HG03558 (cell line): Measurements from ENCODE around the gene CECR2.

Experiments
- ATAC-seq: cut with Tn5 transposase; IDR thresholded peaks from one replicate; pipeline ENCODE4 v1.9.1; 2021; ENCODE audit warnings: moderate number of reproducible peaks; ENCODE audit not compliant: unreplicated experiment; ENCODE audit errors: extremely low read depth

The CECR2 gene

GRCh38 chr22:17589810-17590375 is 220.6 kb downstream of the CECR2 start:
- ATAC-seq, result no peak

- ATAC-seq, result no peak
Measured at GRCh38 chr22:17590586-17590985, 221.3 kb downstream of the CECR2 start.

- ATAC-seq, result no peak
Measured at GRCh38 chr22:17592201-17592600, 222.9 kb downstream of the CECR2 start.

GRCh38 chr22:17596226-17596625 is 227.0 kb downstream of the CECR2 start:
- no peak for ATAC-seq

- ATAC-seq, result no peak
Measured at GRCh38 chr22:17597217-17597616, 228.0 kb downstream of the CECR2 start.

GRCh38 chr22:17598318-17598717 is 229.1 kb downstream of the CECR2 start:
- no peak for ATAC-seq

GRCh38 chr22:17601031-17601430 is 231.8 kb downstream of the CECR2 start:
- ATAC-seq, result no peak

- no peak for ATAC-seq
Measured at GRCh38 chr22:17603668-17604067, 234.4 kb downstream of the CECR2 start.

- no peak for ATAC-seq
Measured at GRCh38 chr22:17606496-17606895, 237.2 kb downstream of the CECR2 start.
